PC-9 (cell line): ENCODE results near the gene SLC10A7. TPM values are rescaled to one million over a fixed set of nuclear protein-coding genes. Genes with fewer than 3 reads are reported as not detected.

ENCODE experiments used
- BruUV-seq: library from RNA; stranded (reverse); fragments of 400-500 nt; replicated peaks from 2 replicates; lab custom pipeline; 2021; lab: Mats Ljungman, UMichigan
- CTCF ChIA-PET: fragments of 300-600 bp; sonication (Branson Sonifier 250); formaldehyde crosslinking; loops from one replicate; lab custom pipeline; 2022; ENCODE audit warnings: antibody characterized with exemption; lab: Charles Lee
- POLR2A ChIA-PET: fragments of 300-600 bp; sonication (Branson Sonifier 250); formaldehyde crosslinking; loops from one replicate; lab custom pipeline; 2022; ENCODE audit warnings: antibody characterized with exemption; ENCODE audit not compliant: unreplicated experiment; lab: Charles Lee
- DNase-seq, 2 experiments: peaks; one replicate each; pipeline versions ENCODE4 v3.0.0 to v3.0.0-alpha.2; 2015 to 2022; ENCODE audit warnings: mixed read lengths in 1 of 2
- H2AFZ ChIP-seq: fragments of 200-600 bp; sonication (generic); 2 replicates; pipeline ENCODE4 v1.8.1; 2017; ENCODE audit warnings: antibody characterized with exemption
- H3F3A ChIP-seq: fragments of 200-600 bp; sonication (generic); 2 replicates; pipeline ENCODE4 v1.8.1; 2017; ENCODE audit warnings: antibody characterized with exemption, mild to moderate bottlenecking, low read depth; ENCODE audit not compliant: insufficient read depth
- H3K27ac ChIP-seq: fragments of 200-600 bp; sonication (generic); 2 replicates; pipeline ENCODE4 v1.6.1; 2016; ENCODE audit warnings: mixed run types
- H3K27me3 ChIP-seq: fragments of 200-600 bp; sonication (generic); 2 replicates; pipeline ENCODE4 v1.6.1; 2016; ENCODE audit warnings: low read depth, mixed run types; ENCODE audit not compliant: insufficient read depth
- H3K36me3 ChIP-seq: fragments of 200-600 bp; sonication (generic); 2 replicates; pipeline ENCODE4 v1.6.1; 2016; ENCODE audit warnings: low read depth, mixed run types
- H3K4me1 ChIP-seq: fragments of 200-600 bp; sonication (generic); replicated peaks from 2 replicates; pipeline ENCODE4 v1.6.1; 2016; ENCODE audit warnings: mixed run types; ENCODE audit not compliant: insufficient read depth
- H3K4me2 ChIP-seq: fragments of 200-600 bp; sonication (generic); 2 replicates; pipeline ENCODE4 v1.6.1; 2017; ENCODE audit warnings: mixed run types
- H3K4me3 ChIP-seq: fragments of 200-600 bp; sonication (generic); 2 replicates; pipeline ENCODE4 v1.6.1; 2016; ENCODE audit warnings: mixed run types
- H3K79me2 ChIP-seq: fragments of 200-600 bp; sonication (generic); 2 replicates; pipeline ENCODE4 v1.6.1; 2017; ENCODE audit warnings: low read depth, mixed run types
- H3K9me2 ChIP-seq: fragments of 200-600 bp; sonication (generic); 2 replicates; pipeline ENCODE4 v1.8.1; 2017; ENCODE audit warnings: mild to moderate bottlenecking; ENCODE audit not compliant: insufficient read depth
- H3K9me3 ChIP-seq: fragments of 200-600 bp; sonication (generic); 2 replicates; pipeline ENCODE4 v1.8.1; 2016; ENCODE audit warnings: low read depth; ENCODE audit not compliant: insufficient read depth
- H4K20me1 ChIP-seq: fragments of 200-600 bp; sonication (generic); 2 replicates; pipeline ENCODE4 v1.8.1; 2017; ENCODE audit not compliant: insufficient read depth
- EZH2 ChIP-seq: fragments of 200-600 bp; sonication (generic); IDR thresholded peaks from 2 replicates; pipeline ENCODE4 v1.8.0; 2017; ENCODE audit warnings: antibody characterized with exemption, low read depth
- intact Hi-C: fragments of 100-400 bp; cut with micrococcal nuclease; formaldehyde crosslinking; loops from one replicate; pipeline ENCODE4 v1.10.0; 2022; ENCODE audit not compliant: unreplicated experiment
- total RNA-seq: library from RNA; stranded (reverse); gene quantifications from 2 replicates; pipeline ENCODE4 v1.2.3, GENCODE V29; 2021
- TF ChIP-seq, protein P1 (sequence below): fragments of 200-600 bp; sonication (generic); conservative IDR thresholded peaks from 2 replicates; pipeline ENCODE4 v1.6.1; 2017; ENCODE audit warnings: mixed run types, antibody characterized with exemption, mild to moderate bottlenecking, moderate library complexity

SLC10A7 gene
- total RNA-seq, 1 experiment from 2014 or later = 11.4 TPM

DNA sequence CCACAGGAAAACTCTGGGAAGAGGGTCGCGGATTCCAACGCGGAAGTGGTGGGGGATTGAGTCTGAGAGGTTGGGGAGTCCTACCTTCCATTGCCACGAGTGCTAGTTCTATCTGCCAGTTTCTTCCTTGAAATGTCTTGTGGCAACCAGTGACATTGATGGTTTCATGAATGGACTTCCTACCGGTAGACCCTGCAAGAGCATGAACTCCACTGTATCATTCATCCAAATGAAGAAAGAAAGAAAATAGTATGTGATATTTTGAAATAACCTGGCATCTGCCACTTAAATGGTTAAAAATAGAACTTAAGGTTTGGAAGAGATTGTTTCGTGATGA, 1.1 kb upstream of the SLC10A7 start:
- Histone ChIP-seq H3K27me3 (no peaks in the 10 kb centered on the region), H3K9me3 (no peaks in the 10 kb centered on the region), H3K36me3 (no peaks in the 10 kb centered on the region), H3K4me1 (peaks cover 15% of the 10 kb centered on the region), H2AFZ (peak overlapping the region; percentile 100), H4K20me1 (no peaks in the 10 kb centered on the region), H3K27ac (no peak overlapping the region), H3K4me3 (peak overlapping the region; percentile 95), H3F3A (peaks cover 6% of the 10 kb centered on the region), H3K4me2 (peak overlapping the region; percentile 89), H3K79me2 (peaks cover 24% of the 10 kb centered on the region), H3K9me2 (no peaks in the 10 kb centered on the region)
- TF ChIP-seq EZH2 = no peak
- TF ChIP-seq, protein P1, sequence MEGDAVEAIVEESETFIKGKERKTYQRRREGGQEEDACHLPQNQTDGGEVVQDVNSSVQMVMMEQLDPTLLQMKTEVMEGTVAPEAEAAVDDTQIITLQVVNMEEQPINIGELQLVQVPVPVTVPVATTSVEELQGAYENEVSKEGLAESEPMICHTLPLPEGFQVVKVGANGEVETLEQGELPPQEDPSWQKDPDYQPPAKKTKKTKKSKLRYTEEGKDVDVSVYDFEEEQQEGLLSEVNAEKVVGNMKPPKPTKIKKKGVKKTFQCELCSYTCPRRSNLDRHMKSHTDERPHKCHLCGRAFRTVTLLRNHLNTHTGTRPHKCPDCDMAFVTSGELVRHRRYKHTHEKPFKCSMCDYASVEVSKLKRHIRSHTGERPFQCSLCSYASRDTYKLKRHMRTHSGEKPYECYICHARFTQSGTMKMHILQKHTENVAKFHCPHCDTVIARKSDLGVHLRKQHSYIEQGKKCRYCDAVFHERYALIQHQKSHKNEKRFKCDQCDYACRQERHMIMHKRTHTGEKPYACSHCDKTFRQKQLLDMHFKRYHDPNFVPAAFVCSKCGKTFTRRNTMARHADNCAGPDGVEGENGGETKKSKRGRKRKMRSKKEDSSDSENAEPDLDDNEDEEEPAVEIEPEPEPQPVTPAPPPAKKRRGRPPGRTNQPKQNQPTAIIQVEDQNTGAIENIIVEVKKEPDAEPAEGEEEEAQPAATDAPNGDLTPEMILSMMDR = no peak
- BruUV-seq = no TSS peak
- CTCF ChIA-PET = no interaction called here
- POLR2A ChIA-PET = no interaction called here
- no peak for DNase-seq
- intact Hi-C loops = loop anchor here (10.0 kb wide), 1 partner anchor 392 kb away; no protein-coding TSS in a partner anchor

DNA sequence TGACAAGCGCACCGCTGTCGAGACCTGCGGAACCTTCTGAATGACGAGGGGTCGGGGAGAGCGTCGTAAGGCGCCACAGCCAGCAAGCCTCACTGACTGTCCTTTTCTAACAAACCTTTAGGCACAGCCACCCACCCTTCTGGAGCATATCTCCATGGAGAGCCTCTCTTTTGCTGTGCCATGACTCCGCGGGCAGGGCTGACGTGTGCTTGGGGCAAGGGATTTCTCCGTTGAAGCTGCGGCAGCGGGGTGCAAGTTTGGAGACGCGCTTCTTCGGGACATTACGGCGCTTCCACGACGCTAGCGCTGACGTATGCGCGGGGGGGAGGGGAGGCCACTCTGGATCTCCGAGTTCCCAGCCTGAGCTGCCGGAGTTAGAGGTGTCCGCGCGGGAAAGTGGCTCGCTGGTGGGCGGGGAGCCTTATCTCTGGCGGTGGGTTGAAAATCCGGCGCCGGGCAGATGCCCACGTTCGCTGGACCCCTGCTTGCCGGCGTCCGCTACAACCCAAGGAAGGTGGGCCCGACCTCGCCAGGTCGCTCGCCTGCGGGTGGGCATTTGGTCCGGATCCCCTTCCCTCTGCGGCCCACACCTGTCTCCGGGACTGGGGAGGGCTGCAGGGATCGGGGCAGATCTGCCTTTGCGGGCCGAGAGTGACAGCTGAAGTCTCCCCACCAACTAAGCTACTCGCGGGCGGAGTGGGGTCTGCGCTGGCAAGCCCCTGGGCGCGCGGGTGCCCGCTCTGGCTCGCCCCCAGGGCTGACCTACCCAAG, 543 bp upstream of the SLC10A7 start:
- BruUV-seq = TSS peak; percentile 92
- CTCF ChIA-PET = no interaction called here
- H3F3A ChIP-seq = peaks cover 6% of the 10 kb centered on the region
- peak overlapping the region; percentile 83 for H3K27ac ChIP-seq
- intact Hi-C loops = loop anchor here (10.0 kb wide), 1 partner anchor 393 kb away; no protein-coding TSS in a partner anchor
- no peaks in the 10 kb centered on the region for H3K36me3 ChIP-seq
- no peaks in the 10 kb centered on the region for H3K27me3 ChIP-seq
- H3K9me2 ChIP-seq = no peaks in the 10 kb centered on the region
- H4K20me1 ChIP-seq = no peaks in the 10 kb centered on the region
- TF ChIP-seq, protein P1 = no peak
- no peak for TF ChIP-seq EZH2
- peak overlapping the region; percentile 95 for H3K4me3 ChIP-seq
- peaks cover 24% of the 10 kb centered on the region for H3K79me2 ChIP-seq
- H2AFZ ChIP-seq = peak overlapping the region; percentile 100
- no peaks in the 10 kb centered on the region for H3K9me3 ChIP-seq
- peak; percentile 51 to 71 for DNase-seq
- POLR2A ChIA-PET = no interaction called here
- H3K4me2 ChIP-seq = peak overlapping the region; percentile 89
- H3K4me1 ChIP-seq = peaks cover 15% of the 10 kb centered on the region

DNA sequence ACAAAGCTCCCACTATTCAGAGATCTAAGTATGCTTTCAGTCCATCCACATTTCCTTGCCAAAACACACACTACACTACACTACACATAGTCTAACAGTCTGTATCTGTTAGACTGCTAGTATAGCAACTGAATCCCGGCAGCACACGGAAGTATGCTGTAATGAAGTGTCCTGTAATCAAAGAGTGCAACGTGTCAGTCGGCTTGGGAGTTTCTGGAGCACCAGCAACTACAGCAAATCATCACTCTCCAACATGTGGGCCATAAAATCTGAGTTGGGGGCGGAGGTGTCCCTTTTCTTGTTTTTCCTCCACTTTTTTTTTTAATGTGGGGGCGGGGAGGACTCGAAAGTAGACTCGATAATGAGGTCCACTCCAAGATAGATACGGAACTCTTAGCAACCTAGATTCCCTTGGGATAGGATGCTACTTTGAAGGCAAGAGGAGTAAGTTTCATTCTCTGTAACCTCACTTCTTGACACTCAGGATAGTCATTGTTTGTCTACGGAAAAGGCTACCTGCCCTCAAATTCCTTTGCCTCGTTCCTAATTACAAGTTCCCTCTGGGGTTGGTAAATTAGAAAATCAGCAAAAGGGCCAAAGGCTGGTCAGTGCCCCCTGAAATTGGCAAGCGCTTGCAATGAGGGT, 722 bp downstream of the SLC10A7 start:
- TF ChIP-seq, protein P1 = no peak
- no peak for TF ChIP-seq EZH2
- peak; percentile 13 to 57 for DNase-seq
- peaks cover 15% of the 10 kb centered on the region for H3K4me1 ChIP-seq
- H3K9me2 ChIP-seq = no peaks in the 10 kb centered on the region
- peak overlapping the region; percentile 89 for H3K4me2 ChIP-seq
- H2AFZ ChIP-seq = peak overlapping the region; percentile 100
- ChIA-PET CTCF (no interaction called here), POLR2A (no interaction called here)
- peak overlapping the region; percentile 83 for H3K27ac ChIP-seq
- H3K4me3 ChIP-seq = peak overlapping the region; percentile 95
- H4K20me1 ChIP-seq = no peaks in the 10 kb centered on the region
- H3F3A ChIP-seq = peaks cover 6% of the 10 kb centered on the region
- intact Hi-C loops = loop anchor here (1.0 to 10.0 kb wide), 4 partner anchors 26 to 394 kb away; no protein-coding TSS in a partner anchor
- H3K36me3 ChIP-seq = no peaks in the 10 kb centered on the region
- no peaks in the 10 kb centered on the region for H3K9me3 ChIP-seq
- BruUV-seq = no TSS peak
- no peaks in the 10 kb centered on the region for H3K27me3 ChIP-seq
- peaks cover 24% of the 10 kb centered on the region for H3K79me2 ChIP-seq
